ENCODE data around the gene IFI6. TPM values are rescaled to one million over a fixed set of nuclear protein-coding genes. Genes with fewer than 3 reads are reported as not detected.

IFI6 gene
- total RNA-seq, 1 experiment from 2014 or later, result 44.5 TPM

GRCh38 chr1:27662261-27662660 lies 9.7 kb downstream of the IFI6 start:
- Histone ChIP-seq H3K9me3 (no peaks in the 10 kb centered on the region), H3K4me3 (ENCODE audit: low read depth, low read length) (no peak overlapping the region), H3K27me3 (replicated peaks; ENCODE audit: control insufficient read depth, insufficient read depth, low read length) (no peaks in the 10 kb centered on the region), H3K36me3 (ENCODE audit: control insufficient read depth, insufficient read depth, low read length) (no peaks in the 10 kb centered on the region), H3K4me1 (peaks cover 10% of the 10 kb centered on the region)
- Mint-ChIP-seq H3K4me3 (ENCODE audit: unreplicated experiment) (no peak overlapping the region), H3K27ac (ENCODE audit: unreplicated experiment) (no peak overlapping the region), H3K4me1 (ENCODE audit: low read depth, unreplicated experiment) (peaks cover 15% of the 10 kb centered on the region), H3K27me3 (ENCODE audit: insufficient read depth, unreplicated experiment) (no peaks in the 10 kb centered on the region), H3K9me3 (ENCODE audit: unreplicated experiment) (no peaks in the 10 kb centered on the region), H3K36me3 (ENCODE audit: insufficient read depth, unreplicated experiment) (peaks cover 11% of the 10 kb centered on the region)
- ChIA-PET CTCF (interaction anchor here (0.9 to 1.6 kb wide), 6 partner anchors 52 to 296 kb away, joined by 3 to 53 read pairs (median 5); partner anchors contain the start of gene MAP3K6), POLR2A (no interaction called here)
- no TSS peak for BruUV-seq (replicated peaks)
- TF ChIP-seq, protein P1, sequence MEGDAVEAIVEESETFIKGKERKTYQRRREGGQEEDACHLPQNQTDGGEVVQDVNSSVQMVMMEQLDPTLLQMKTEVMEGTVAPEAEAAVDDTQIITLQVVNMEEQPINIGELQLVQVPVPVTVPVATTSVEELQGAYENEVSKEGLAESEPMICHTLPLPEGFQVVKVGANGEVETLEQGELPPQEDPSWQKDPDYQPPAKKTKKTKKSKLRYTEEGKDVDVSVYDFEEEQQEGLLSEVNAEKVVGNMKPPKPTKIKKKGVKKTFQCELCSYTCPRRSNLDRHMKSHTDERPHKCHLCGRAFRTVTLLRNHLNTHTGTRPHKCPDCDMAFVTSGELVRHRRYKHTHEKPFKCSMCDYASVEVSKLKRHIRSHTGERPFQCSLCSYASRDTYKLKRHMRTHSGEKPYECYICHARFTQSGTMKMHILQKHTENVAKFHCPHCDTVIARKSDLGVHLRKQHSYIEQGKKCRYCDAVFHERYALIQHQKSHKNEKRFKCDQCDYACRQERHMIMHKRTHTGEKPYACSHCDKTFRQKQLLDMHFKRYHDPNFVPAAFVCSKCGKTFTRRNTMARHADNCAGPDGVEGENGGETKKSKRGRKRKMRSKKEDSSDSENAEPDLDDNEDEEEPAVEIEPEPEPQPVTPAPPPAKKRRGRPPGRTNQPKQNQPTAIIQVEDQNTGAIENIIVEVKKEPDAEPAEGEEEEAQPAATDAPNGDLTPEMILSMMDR (IDR thresholded peaks at IDR 0.05; ENCODE audit: insufficient read depth in 1 of 2, low read depth in 1 of 2, low read length in 1 of 2, severe bottlenecking in 1 of 2, unreplicated experiment in 1 of 2), result no peak
- DNase-seq, result no peak
- intact Hi-C loops (cut with micrococcal nuclease; ENCODE audit: unreplicated experiment), result loop anchor here (2.0 to 5.0 kb wide), 2 partner anchors 105 to 270 kb away; partner anchors contain the start of gene GPR3

DNA sequence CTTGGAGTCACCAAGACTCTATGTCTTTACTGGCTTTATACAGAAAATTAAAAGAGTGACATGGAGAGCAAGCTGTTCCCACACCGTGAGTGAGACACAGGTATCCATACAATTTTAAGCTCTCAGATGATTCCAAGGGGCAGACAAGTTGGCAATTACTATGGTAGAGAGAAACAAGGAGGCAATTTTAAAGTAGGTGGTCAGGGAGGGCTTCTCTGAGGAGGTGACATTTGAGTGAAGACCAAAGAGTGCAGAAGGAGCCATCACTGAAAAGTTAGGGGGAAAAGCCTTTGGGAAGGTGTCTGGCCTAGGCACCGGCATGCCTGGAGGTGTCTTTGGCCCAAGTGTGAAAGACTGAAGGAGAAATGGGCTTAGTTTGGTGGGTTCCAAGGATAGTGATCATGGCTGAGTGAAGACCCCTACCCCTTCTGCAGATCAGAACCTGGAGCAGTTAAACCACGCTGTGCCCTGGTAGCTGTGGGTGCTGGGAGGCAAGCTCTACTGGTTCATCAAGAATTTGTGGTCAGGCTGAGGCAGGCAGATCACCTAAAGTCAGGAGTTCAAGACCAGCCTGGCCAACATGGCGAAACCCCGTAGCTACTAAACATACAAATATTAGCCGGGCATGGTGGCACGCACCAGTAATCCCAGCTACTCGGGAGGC lies 10.4 kb downstream of the IFI6 start:
- Mint-ChIP-seq H3K27me3 (ENCODE audit: insufficient read depth, unreplicated experiment) (no peaks in the 10 kb centered on the region), H3K4me3 (ENCODE audit: unreplicated experiment) (no peak overlapping the region), H3K9me3 (ENCODE audit: unreplicated experiment) (no peaks in the 10 kb centered on the region), H3K36me3 (ENCODE audit: insufficient read depth, unreplicated experiment) (peaks cover 11% of the 10 kb centered on the region), H3K27ac (ENCODE audit: unreplicated experiment) (no peak overlapping the region), H3K4me1 (ENCODE audit: low read depth, unreplicated experiment) (peaks cover 15% of the 10 kb centered on the region)
- no peaks in the 10 kb centered on the region for H3K27me3 ChIP-seq (replicated peaks; ENCODE audit: control insufficient read depth, insufficient read depth, low read length)
- H3K4me1 ChIP-seq, result peaks cover 10% of the 10 kb centered on the region
- BruUV-seq (replicated peaks), result no TSS peak
- H3K9me3 ChIP-seq, result no peaks in the 10 kb centered on the region
- TF ChIP-seq, protein P1 (IDR thresholded peaks at IDR 0.05; ENCODE audit: insufficient read depth in 1 of 2, low read depth in 1 of 2, low read length in 1 of 2, severe bottlenecking in 1 of 2, unreplicated experiment in 1 of 2), result no peak
- H3K4me3 ChIP-seq (ENCODE audit: low read depth, low read length), result no peak overlapping the region
- POLR2A ChIA-PET, result no interaction called here
- DNase-seq, result no peak
- no peaks in the 10 kb centered on the region for H3K36me3 ChIP-seq (ENCODE audit: control insufficient read depth, insufficient read depth, low read length)
- intact Hi-C loops (cut with micrococcal nuclease; ENCODE audit: unreplicated experiment), result loop anchor here (2.0 to 5.0 kb wide), 2 partner anchors 105 to 269 kb away; partner anchors contain the start of gene GPR3
- CTCF ChIA-PET, result interaction anchor here (0.9 to 1.1 kb wide), 3 partner anchors 54 to 105 kb away, joined by 3 to 4 read pairs (median 3); no protein-coding TSS in a partner anchor

DNA sequence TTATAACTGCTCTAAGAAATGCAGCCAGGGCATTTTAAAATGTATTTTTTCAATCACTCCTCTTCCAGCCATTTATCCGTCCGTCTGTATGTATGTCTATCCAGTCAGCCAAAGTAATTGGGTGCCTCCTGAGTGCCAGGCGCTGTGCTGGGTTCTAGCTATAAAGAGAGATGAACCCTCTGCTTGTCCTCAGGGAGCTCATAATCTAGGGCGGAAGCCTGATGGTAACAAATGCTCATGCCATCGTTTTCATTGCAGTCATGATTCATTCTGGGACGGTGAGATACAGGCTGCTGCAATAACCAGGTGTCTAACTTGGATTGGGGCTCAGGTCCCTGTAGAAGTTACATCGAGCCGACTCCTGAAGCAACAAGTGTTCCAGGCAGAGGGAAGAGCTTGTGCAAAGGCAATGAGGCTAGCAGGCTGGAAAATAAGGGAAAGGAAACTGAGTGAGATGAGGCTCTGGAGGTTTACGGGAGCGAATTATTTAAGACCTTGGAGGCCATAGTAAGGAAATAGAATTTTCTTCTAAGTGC lies 11.6 kb downstream of the IFI6 start:
- Histone ChIP-seq H3K36me3 (ENCODE audit: control insufficient read depth, insufficient read depth, low read length) (no peaks in the 10 kb centered on the region), H3K9me3 (no peaks in the 10 kb centered on the region), H3K27me3 (replicated peaks; ENCODE audit: control insufficient read depth, insufficient read depth, low read length) (no peaks in the 10 kb centered on the region), H3K4me1 (peaks cover 10% of the 10 kb centered on the region), H3K4me3 (ENCODE audit: low read depth, low read length) (peak overlapping the region; percentile 44)
- BruUV-seq (replicated peaks), result no TSS peak
- peaks cover 11% of the 10 kb centered on the region for H3K36me3 Mint-ChIP-seq (ENCODE audit: insufficient read depth, unreplicated experiment)
- ChIA-PET POLR2A (interaction anchor here (0.6 kb wide), 1 partner anchor 896 kb away, joined by 7 read pairs; no protein-coding TSS in a partner anchor), CTCF (interaction anchor here (0.9 to 1.1 kb wide), 2 partner anchors 53 to 103 kb away, joined by 3 read pairs; no protein-coding TSS in a partner anchor)
- TF ChIP-seq, protein P1 (IDR thresholded peaks at IDR 0.05; ENCODE audit: insufficient read depth in 1 of 2, low read depth in 1 of 2, low read length in 1 of 2, severe bottlenecking in 1 of 2, unreplicated experiment in 1 of 2), result no peak
- H3K4me1 Mint-ChIP-seq (ENCODE audit: low read depth, unreplicated experiment), result peaks cover 15% of the 10 kb centered on the region
- DNase-seq, result no peak
- H3K9me3 Mint-ChIP-seq (ENCODE audit: unreplicated experiment), result no peaks in the 10 kb centered on the region
- peak overlapping the region; percentile 21 for H3K27ac Mint-ChIP-seq (ENCODE audit: unreplicated experiment)
- intact Hi-C loops (cut with micrococcal nuclease; ENCODE audit: unreplicated experiment), result loop anchor here (5.0 kb wide), 1 partner anchor 268 kb away; the partner anchor contains the start of gene GPR3
- no peaks in the 10 kb centered on the region for H3K27me3 Mint-ChIP-seq (ENCODE audit: insufficient read depth, unreplicated experiment)
- peak overlapping the region; percentile 72 for H3K4me3 Mint-ChIP-seq (ENCODE audit: unreplicated experiment)
